SKM-1 treated with dmso at 0.1 percent for 144 hours (cell line): ENCODE measurements around the gene BAIAP2L1.

Experiments used
- DNase-seq: peaks from one replicate; lab custom pipeline; 2025; ENCODE audit not compliant: unreplicated experiment; lab: John Stamatoyannopoulos, UW

BAIAP2L1 gene

GRCh38 chr7:98280791-98281756, 119.8 kb downstream of the BAIAP2L1 start, which contains the start of gene BRI3:
Gene BRI3, plus strand, starts transcription at chr7:98281686. Its CDS starts 110 bp downstream, at chr7:98281796.
- DNase-seq: peak; percentile 75

DNA sequence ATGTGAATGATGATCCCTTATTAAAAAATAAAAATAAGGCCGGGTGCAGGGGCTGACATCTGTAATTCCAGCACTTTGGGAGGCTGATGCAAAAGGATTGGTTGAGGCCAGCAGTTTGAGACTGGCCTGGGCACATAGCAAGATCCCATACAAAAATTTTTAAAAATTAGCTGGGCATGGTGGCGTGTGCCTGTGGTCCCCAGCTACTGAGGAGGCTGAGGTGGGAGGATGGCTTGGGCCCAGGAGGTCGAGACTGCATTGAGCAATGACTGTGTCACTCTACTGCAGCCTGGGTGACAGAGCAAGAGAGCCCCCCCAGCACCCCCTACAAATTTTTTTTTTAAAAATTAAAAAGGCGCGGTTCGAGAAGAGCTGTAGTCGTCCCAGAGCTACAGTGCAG, 120.6 kb downstream of the BAIAP2L1 start:
- DNase-seq: no peak

DNA sequence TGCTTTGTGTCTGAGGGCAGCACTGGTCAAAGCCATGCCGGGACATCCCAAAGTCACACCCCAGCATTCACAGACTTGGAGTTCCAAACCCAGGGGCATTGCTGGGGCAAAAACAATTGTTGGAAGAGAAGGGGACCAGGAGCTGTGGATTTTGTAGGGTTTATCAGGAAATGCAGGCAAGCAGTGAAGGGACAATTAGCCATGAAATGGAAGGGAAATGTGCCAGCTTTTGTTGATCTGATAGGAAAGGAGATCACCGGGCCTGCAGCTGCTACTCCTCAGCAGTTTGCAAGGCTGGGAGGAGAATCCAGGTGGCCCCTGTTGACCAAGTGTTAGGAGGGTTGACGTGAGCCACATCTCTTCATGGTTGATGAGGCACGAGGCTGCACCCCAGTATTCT, 122.0 kb downstream of the BAIAP2L1 start:
- DNase-seq: no peak

DNA sequence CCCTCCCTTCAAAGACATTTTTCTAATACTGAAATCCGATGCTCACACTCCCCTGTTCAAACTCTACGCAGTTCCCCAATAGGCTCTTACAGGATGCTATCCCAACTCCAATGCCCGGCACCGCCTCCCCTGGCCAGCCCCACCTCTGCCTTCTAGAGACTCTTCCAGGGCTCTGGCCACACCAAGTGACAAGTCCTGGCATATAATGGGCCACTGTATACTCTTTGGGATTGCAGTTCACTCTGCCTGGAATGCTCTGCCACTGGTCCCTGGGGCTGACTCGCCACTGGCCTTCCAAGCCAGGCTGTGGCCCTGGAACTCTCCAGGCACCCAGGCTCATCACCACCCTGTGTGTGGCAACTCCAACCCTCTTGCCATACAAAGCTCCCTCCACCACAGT, 122.5 kb downstream of the BAIAP2L1 start:
- DNase-seq: no peak

DNA sequence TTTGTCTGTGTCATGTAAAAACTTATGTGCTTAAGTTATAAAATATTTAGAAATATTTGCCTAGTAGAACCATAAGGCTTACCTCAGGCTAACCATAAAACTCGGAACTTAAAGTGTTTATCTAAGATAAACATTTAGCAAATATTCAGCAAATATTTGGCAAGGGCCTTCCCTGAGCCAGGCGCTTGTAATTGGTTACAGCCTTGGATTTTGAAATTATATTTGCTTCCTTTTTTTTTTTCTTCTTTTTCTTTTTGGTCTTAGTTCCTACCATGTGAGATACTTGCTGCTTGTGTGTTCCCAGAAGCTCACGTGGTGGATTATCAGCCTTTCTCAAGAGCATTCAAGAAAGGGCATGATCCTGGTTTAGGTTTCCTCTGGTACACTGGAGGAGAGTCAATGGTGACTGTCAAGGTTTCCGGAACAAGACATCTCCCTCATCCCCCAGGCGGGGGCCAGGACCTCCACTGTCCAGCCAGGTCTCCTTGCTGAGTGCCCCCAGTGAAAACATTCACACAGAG, 124.6 kb downstream of the BAIAP2L1 start:
- peak; percentile 69 for DNase-seq

DNA sequence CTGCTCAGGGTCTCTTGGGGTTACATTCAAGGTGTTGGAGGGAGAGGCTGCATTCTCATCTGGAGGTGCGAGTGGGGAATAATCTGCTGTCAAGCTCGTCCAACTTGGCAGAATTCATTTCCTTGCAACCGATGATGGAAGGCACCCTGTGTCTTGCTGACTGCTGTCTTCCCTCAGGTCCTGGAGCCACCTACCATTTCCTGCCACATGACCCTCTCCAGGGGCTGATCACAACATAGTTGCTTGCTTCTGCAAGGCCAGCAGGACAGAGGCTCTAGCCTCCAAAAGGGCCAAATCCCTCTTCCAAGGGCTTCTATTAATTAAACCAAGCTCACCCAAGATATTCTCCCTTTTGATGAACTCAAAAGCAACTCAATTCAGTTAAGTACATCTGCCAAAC, 133.6 kb downstream of the BAIAP2L1 start:
- no peak for DNase-seq

- DNase-seq: no peak
Observed at GRCh38 chr7:98266840-98267239, 134.1 kb downstream of the BAIAP2L1 start.

- DNase-seq: no peak
Observed at GRCh38 chr7:98265841-98266271, 135.0 kb downstream of the BAIAP2L1 start.

GRCh38 chr7:98257701-98258100, 143.2 kb downstream of the BAIAP2L1 start:
- DNase-seq: no peak

DNA sequence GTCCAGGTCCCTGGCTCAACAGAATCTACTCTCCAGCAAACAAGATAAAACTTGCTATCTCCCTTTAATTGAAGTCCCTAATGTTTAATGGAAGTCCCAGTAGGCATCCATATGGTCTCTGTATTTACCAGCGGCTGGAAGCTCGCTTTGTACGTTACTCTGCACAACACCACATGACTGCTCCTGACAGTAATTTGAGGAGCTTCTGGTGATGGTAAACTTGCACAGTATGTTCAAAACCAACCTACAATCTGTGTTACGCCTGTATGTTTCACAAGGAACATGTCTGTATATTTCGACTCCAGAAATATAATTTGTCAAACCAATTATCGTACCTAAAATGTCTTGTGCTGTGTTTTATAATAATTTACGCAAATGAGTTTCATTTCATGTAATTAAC, 144.5 kb downstream of the BAIAP2L1 start:
- DNase-seq: no peak

DNA sequence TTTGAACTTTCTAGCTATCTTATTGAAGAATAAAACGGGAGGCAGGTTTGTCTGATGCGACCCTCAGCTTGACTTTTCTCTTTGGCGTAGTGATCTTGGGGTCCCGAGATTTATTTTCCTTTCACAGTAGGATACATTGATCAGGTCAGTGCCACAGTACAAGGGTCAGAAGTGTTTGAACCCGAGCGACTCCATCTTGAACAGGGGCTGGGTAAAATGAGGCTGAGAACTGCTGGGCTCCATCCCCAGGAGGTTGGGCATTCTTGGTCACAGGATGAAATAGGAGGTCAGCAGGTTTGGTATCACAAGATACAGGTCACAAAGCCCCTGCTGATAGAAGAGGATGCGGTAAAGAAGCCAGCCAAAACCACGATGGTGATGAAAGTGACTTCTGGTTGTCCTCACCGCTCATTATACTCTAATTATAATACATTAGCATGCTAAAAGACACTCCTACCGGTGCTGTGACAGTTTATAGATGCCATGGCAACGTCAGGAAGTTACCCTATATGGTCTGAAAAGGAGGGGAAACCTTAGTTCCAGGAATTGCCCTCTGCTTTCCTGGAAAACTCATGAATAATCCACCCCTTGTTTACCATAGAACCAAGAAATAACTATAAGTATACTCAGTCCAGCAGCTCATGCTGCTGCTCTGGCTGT, 145.8 kb downstream of the BAIAP2L1 start:
- no peak for DNase-seq

GRCh38 chr7:98254516-98254915, 146.4 kb downstream of the BAIAP2L1 start:
- no peak for DNase-seq

GRCh38 chr7:98252425-98253054, 148.3 kb downstream of the BAIAP2L1 start:
- DNase-seq: no peak

DNA sequence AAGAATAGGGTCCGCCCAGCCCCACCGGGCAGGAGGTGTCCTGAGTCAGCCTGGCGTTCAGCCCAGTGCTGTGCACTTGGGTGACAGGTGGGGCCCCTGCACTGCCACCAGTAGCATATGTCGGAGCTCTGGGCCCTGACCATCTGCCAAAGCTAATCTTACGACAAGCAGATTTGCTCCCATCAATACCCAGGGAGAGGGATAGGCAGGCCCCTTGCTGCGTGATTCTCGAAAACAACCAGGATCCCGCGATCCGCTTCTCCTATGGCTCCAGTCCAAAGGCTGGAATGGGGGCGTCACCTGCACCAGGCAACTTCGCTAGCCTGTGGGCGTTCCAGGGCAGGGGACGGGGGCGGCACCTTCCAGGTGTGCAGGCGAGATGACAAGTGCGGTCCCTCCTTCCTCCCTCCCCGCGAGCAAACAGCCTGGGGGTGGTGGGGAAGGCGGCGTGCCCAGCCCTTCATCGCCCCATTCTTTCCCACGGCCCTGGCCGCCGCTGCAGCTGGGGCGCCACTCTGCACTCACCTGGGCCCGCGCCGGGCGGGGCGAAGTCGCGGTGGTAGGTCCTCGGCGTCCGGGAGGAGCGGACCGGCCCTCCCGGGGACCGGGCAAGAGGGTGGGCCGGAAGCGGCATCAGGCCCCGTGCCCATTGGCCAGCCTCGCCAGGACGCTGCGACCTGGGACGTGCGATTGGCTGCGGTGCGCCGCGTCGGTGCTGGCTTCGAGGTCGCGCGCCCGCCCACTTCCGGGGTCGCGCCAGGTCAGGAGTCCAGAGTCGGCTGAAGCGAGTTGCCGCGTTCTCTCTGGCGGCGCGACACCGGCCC, 149.1 kb downstream of the BAIAP2L1 start, which contains the start of gene TECPR1:
TECPR1 (minus strand) TSS at position 632 of the 824 bp plus-strand sequence. CDS start 6,086 bp downstream, outside the sequence.
- DNase-seq: peak; percentile 93

DNA sequence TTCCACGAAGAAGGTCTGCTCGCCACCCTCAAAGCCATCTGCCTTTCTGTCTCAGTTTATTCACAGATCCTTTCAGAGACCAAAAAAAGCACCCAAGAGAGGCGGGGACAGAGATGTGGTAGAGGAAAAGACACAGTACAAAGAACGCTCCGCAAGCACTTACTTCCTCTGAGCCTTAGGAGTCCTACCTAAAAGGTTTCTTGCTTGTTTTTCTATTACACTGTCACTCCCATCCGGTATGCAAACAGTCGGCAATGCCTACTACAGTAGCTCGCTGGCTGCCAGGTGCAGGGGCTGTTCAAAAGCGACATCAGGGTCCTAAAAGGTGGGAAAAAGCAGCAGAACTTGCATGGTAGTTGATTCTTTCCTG, 149.7 kb downstream of the BAIAP2L1 start:
- no peak for DNase-seq

DNA sequence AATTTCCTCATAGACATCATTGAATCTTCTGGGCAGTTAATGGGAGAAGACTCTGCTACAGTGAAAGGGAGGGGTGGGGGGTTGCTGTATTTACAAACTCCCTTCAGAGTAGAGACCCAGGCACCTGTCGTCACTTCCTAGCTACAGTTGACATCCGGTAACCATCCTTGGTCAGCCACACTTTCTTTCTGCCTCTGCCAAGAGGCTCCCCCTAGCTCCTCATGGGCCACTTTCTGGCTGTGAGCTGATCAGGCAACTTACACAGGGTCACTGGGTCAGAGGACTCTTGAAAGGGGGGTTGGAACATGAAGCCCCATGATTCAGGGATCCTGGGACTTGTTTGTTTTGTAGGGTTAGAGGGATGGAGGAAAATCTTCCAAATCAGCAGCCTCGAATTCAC, 150.1 kb downstream of the BAIAP2L1 start:
- DNase-seq: no peak

DNA sequence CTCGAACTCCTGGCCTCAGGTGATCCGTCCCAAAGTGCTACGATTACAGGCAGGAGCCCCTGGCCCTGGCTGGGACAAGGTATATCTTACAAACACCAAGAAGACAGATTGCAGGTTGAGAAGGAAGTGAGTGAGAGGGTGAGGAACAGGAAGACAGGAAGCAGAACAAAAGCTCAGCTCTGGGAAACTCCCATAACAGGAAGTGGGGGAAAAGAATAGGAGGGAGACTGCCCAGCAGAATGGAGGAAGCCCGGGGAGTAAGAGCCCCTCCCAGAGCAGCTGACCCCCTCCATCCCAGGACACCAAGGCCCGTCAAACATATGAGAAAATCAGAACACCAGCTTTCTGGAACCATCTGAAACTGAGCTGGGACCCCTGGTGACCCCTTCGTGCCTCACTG, 151.8 kb downstream of the BAIAP2L1 start:
- DNase-seq: peak; percentile 25

DNA sequence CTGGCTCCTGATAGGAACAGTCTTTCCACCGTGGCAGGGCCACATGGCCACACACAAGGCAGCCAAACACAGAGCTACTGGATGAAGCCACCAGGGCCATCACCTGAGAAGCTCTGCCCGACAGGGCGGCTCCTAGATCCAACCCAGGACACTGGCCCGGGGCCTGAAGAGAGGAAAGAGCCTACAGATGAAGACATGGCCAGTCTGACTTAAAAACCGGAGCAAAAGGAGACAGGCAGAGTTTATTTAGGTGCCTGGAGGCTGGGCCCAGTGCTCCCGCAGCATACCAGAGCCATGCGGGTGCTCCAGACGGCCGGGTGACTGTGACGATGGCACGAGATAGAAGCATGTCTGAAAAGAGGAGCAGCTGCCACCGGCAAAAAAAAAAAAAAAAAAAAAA, 152.7 kb downstream of the BAIAP2L1 start:
- DNase-seq: no peak

GRCh38 chr7:98244871-98245270, 156.0 kb downstream of the BAIAP2L1 start:
- no peak for DNase-seq

DNA sequence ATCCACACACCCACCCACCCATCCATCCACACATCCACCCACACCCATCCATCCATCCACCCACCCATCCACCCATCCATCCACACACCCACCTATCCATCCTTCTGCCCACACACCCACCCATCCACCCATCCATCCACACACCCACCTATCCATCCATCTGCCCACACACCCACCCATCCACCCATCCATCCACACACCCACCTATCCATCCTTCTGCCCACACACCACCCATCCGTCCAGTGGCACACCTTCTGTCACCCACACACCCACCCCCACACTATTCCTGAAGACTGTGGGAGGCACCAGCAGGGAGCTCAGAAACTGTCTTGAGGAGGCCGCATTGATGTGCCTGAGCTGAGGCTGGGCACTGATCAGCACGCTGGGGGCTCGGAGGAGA, 158.0 kb downstream of the BAIAP2L1 start:
- no peak for DNase-seq
